Activated naive CD4-positive, alpha-beta T cell treated with anti-CD3 and anti-CD28 coated beads for 36 hours (primary cell): Measurements from ENCODE around the gene DSC3. TPM values are rescaled to one million over a fixed set of nuclear protein-coding genes. Genes with fewer than 3 reads are reported as not detected.
"Not testable (repeated sequence)": the region's sequence is repeated elsewhere in the genome, so short reads cannot be mapped to it uniquely, and the experiment has no call there.

Source experiments
- CTCF ChIA-PET: fragments of 350-600 bp; sonication (Branson Sonifier 250); formaldehyde crosslinking; loops from one replicate; lab custom pipeline; 2021; ENCODE audit warnings: antibody characterized with exemption; lab: Charles Lee
- DNase-seq: peaks from one replicate; pipeline ENCODE4 v3.0.0-alpha.2; 2020
- H3K27ac Mint-ChIP-seq: one replicate; pipeline ENCODE4 v1.8.0; 2021; ENCODE audit warnings: mild to moderate bottlenecking, mixed read lengths
- H3K27me3 Mint-ChIP-seq: one replicate; pipeline ENCODE4 v1.8.0; 2021; ENCODE audit warnings: low read depth, mixed read lengths
- H3K36me3 Mint-ChIP-seq: one replicate; pipeline ENCODE4 v1.8.0; 2021; ENCODE audit warnings: low read depth, mixed read lengths
- H3K4me1 Mint-ChIP-seq: one replicate; pipeline ENCODE4 v1.8.0; 2021; ENCODE audit warnings: low read depth, mixed read lengths
- H3K4me3 Mint-ChIP-seq: one replicate; pipeline ENCODE4 v1.8.0; 2021; ENCODE audit warnings: mild to moderate bottlenecking, moderate library complexity, mixed read lengths
- H3K9me3 Mint-ChIP-seq: one replicate; pipeline ENCODE4 v1.8.0; 2021; ENCODE audit warnings: mixed read lengths
- intact Hi-C: fragments of 100-400 bp; cut with micrococcal nuclease; formaldehyde crosslinking; loops from one replicate; pipeline ENCODE4 v1.15.1; 2023
- total RNA-seq, 2 experiments: library from RNA; stranded (reverse); gene quantifications; one replicate each; pipeline ENCODE4 v1.2.3, GENCODE V29; 2021

DSC3 gene
- total RNA-seq, 2 experiments from 2014 or later: not detected

GRCh38 chr18:31039426-31039825, 3.1 kb downstream of the DSC3 start:
- H3K36me3 Mint-ChIP-seq: peaks cover 4% of the 10 kb centered on the region
- intact Hi-C loops: no loop called here
- peaks cover 37% of the 10 kb centered on the region for H3K27me3 Mint-ChIP-seq
- CTCF ChIA-PET: no interaction called here
- H3K27ac Mint-ChIP-seq: no peak overlapping the region
- H3K9me3 Mint-ChIP-seq: no peaks in the 10 kb centered on the region
- DNase-seq: no peak
- H3K4me1 Mint-ChIP-seq: peaks cover 6% of the 10 kb centered on the region
- H3K4me3 Mint-ChIP-seq: no peak overlapping the region

- DNase-seq, H3K4me3 Mint-ChIP-seq, H3K27ac Mint-ChIP-seq, H3K9me3 Mint-ChIP-seq, intact Hi-C loops, H3K4me1 Mint-ChIP-seq, H3K36me3 Mint-ChIP-seq, CTCF ChIA-PET: not testable (repeated sequence)
- peaks cover 22% of the 10 kb centered on the region for H3K27me3 Mint-ChIP-seq
Measured at GRCh38 chr18:31037686-31038085, 4.9 kb downstream of the DSC3 start.

- no peaks in the 10 kb centered on the region for H3K36me3 Mint-ChIP-seq
- no peak overlapping the region for H3K27ac Mint-ChIP-seq
- no peak for DNase-seq
- no peak overlapping the region for H3K4me3 Mint-ChIP-seq
- H3K9me3 Mint-ChIP-seq: no peaks in the 10 kb centered on the region
- CTCF ChIA-PET: no interaction called here
- no peaks in the 10 kb centered on the region for H3K4me1 Mint-ChIP-seq
- intact Hi-C loops: no loop called here
- H3K27me3 Mint-ChIP-seq: no peaks in the 10 kb centered on the region
Measured at GRCh38 chr18:31034541-31034940, 8.0 kb downstream of the DSC3 start.

GRCh38 chr18:31030574-31031278, 11.8 kb downstream of the DSC3 start:
- no peak overlapping the region for H3K4me3 Mint-ChIP-seq
- DNase-seq: no peak
- H3K36me3 Mint-ChIP-seq: no peaks in the 10 kb centered on the region
- intact Hi-C loops: no loop called here
- CTCF ChIA-PET: interaction anchor here (0.7 kb wide), 1 partner anchor 409 kb away, joined by 4 read pairs; no protein-coding TSS in a partner anchor
- H3K9me3 Mint-ChIP-seq: no peaks in the 10 kb centered on the region
- H3K27ac Mint-ChIP-seq: no peak overlapping the region
- H3K27me3 Mint-ChIP-seq: no peaks in the 10 kb centered on the region
- H3K4me1 Mint-ChIP-seq: no peaks in the 10 kb centered on the region

- no peak for DNase-seq
- H3K4me1 Mint-ChIP-seq: no peaks in the 10 kb centered on the region
- CTCF ChIA-PET: no interaction called here
- H3K27ac Mint-ChIP-seq: no peak overlapping the region
- peaks cover 4% of the 10 kb centered on the region for H3K9me3 Mint-ChIP-seq
- H3K27me3 Mint-ChIP-seq: no peaks in the 10 kb centered on the region
- intact Hi-C loops: no loop called here
- no peak overlapping the region for H3K4me3 Mint-ChIP-seq
- no peaks in the 10 kb centered on the region for H3K36me3 Mint-ChIP-seq
Measured at GRCh38 chr18:31015715-31016434, 26.7 kb downstream of the DSC3 start.

GRCh38 chr18:31011455-31011854, 31.1 kb downstream of the DSC3 start:
- H3K9me3 Mint-ChIP-seq, H3K4me1 Mint-ChIP-seq, H3K27ac Mint-ChIP-seq, H3K4me3 Mint-ChIP-seq, DNase-seq, H3K27me3 Mint-ChIP-seq, H3K36me3 Mint-ChIP-seq, intact Hi-C loops: not testable (repeated sequence)
- CTCF ChIA-PET: interaction anchor here (0.6 kb wide), 1 partner anchor 24 kb away, joined by 3 read pairs; no protein-coding TSS in a partner anchor

- H3K27ac Mint-ChIP-seq: no peak overlapping the region
- H3K4me3 Mint-ChIP-seq: no peak overlapping the region
- H3K9me3 Mint-ChIP-seq: no peaks in the 10 kb centered on the region
- no peaks in the 10 kb centered on the region for H3K36me3 Mint-ChIP-seq
- H3K27me3 Mint-ChIP-seq: no peaks in the 10 kb centered on the region
- CTCF ChIA-PET: no interaction called here
- no peaks in the 10 kb centered on the region for H3K4me1 Mint-ChIP-seq
- intact Hi-C loops: no loop called here
- no peak for DNase-seq
Measured at GRCh38 chr18:31010601-31011000, 31.9 kb downstream of the DSC3 start.

- peaks cover 2% of the 10 kb centered on the region for H3K36me3 Mint-ChIP-seq
- H3K4me3 Mint-ChIP-seq: no peak overlapping the region
- intact Hi-C loops: no loop called here
- no peak overlapping the region for H3K27ac Mint-ChIP-seq
- no peak for DNase-seq
- H3K9me3 Mint-ChIP-seq: no peaks in the 10 kb centered on the region
- CTCF ChIA-PET: no interaction called here
- H3K4me1 Mint-ChIP-seq: no peaks in the 10 kb centered on the region
- H3K27me3 Mint-ChIP-seq: no peaks in the 10 kb centered on the region
Measured at GRCh38 chr18:30999887-31000628, 42.5 kb downstream of the DSC3 start.

GRCh38 chr18:30999186-30999585, 43.4 kb downstream of the DSC3 start:
- intact Hi-C loops: no loop called here
- Mint-ChIP-seq H3K4me3 (no peak overlapping the region), H3K9me3 (no peaks in the 10 kb centered on the region)

GRCh38 chr18:30997223-30997622, 45.3 kb downstream of the DSC3 start:
- Mint-ChIP-seq H3K27ac (no peak overlapping the region), H3K9me3 (no peaks in the 10 kb centered on the region), H3K36me3 (no peaks in the 10 kb centered on the region), H3K4me1 (no peaks in the 10 kb centered on the region), H3K4me3 (no peak overlapping the region), H3K27me3 (no peaks in the 10 kb centered on the region)
- CTCF ChIA-PET: no interaction called here
- intact Hi-C loops: no loop called here
- DNase-seq: no peak

More at GRCh38 chr18:30999186-30999585, 43.4 kb downstream of the DSC3 start:
- Mint-ChIP-seq H3K27me3 (no peaks in the 10 kb centered on the region), H3K36me3 (peaks cover 2% of the 10 kb centered on the region), H3K4me1 (no peaks in the 10 kb centered on the region), H3K27ac (no peak overlapping the region)
- DNase-seq: no peak
- CTCF ChIA-PET: no interaction called here

GRCh38 chr18:30992231-30992630, 50.3 kb downstream of the DSC3 start:
- CTCF ChIA-PET: no interaction called here
- intact Hi-C loops: no loop called here
- no peak overlapping the region for H3K4me3 Mint-ChIP-seq
- DNase-seq: no peak
- H3K9me3 Mint-ChIP-seq: peaks cover 2% of the 10 kb centered on the region
- H3K36me3 Mint-ChIP-seq: no peaks in the 10 kb centered on the region
- no peaks in the 10 kb centered on the region for H3K4me1 Mint-ChIP-seq
- H3K27ac Mint-ChIP-seq: no peak overlapping the region
- H3K27me3 Mint-ChIP-seq: no peaks in the 10 kb centered on the region

GRCh38 chr18:30991397-30991796, 51.1 kb downstream of the DSC3 start:
- H3K36me3 Mint-ChIP-seq: no peaks in the 10 kb centered on the region
- no peaks in the 10 kb centered on the region for H3K27me3 Mint-ChIP-seq
- no peak overlapping the region for H3K27ac Mint-ChIP-seq
- no peaks in the 10 kb centered on the region for H3K4me1 Mint-ChIP-seq
- no peak for DNase-seq
- CTCF ChIA-PET: interaction anchor here (0.8 kb wide), 1 partner anchor 19 kb away, joined by 3 read pairs; no protein-coding TSS in a partner anchor
- H3K9me3 Mint-ChIP-seq: peaks cover 2% of the 10 kb centered on the region
- no peak overlapping the region for H3K4me3 Mint-ChIP-seq
- intact Hi-C loops: no loop called here
